Measurements from ENCODE around the gene FOXC1.

FOXC1 gene

DNA sequence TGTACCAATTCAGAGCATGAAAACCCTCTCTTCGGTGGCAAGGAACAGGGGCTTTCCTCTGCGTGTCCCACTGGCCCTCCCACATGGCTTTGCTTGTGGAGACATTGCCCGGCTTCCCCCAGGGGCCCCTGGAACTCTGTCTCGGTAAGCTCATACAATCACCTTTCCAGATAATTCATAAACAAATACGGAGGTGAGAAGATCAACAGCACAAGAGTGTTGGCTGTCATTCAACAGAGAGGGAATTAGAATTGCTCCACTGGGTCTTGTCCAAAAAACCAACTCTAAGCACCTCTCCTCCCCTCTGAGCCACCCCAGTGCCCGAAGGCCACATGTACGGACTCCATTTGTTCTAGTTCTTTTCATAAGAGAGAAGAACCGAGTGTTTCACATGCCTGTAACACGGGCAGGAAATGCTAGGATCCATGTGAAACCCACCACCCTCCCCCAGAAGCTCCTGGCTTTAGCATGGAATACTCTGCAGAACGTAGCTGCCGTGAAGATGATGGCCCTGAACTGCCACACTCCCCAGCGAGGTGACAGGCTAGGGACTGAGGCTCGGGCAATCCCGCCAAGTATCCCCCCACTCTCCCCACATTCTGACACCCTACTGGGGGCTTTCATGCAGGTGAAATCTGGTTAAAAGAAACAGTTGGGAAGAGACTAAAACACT lies 24.6 kb upstream of the FOXC1 start:
- DNase-seq, result no peak

- DNase-seq, result no peak
These were observed 24.1 kb upstream of the FOXC1 start for GRCh38 chr6:1585669-1586049.

DNA sequence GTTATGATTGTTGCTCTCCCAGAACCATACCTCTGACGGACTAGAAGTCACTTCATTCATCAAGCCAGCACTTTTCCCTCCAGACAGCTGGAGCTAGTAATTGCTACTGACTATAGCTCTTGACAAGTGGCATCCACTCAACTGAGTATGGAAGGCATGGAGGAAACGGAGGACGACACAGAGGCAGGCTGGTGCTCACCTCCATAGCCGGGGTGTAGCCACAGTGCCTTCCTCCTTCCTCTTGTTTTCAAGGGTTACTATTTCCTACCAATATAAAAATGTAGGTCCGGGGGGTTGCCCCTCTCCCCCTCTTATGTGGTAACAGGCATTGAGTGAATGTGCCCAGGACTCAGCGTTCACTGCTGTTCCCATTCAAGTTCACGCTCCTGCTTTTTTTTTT lies 23.5 kb upstream of the FOXC1 start:
- DNase-seq, result no peak

DNA sequence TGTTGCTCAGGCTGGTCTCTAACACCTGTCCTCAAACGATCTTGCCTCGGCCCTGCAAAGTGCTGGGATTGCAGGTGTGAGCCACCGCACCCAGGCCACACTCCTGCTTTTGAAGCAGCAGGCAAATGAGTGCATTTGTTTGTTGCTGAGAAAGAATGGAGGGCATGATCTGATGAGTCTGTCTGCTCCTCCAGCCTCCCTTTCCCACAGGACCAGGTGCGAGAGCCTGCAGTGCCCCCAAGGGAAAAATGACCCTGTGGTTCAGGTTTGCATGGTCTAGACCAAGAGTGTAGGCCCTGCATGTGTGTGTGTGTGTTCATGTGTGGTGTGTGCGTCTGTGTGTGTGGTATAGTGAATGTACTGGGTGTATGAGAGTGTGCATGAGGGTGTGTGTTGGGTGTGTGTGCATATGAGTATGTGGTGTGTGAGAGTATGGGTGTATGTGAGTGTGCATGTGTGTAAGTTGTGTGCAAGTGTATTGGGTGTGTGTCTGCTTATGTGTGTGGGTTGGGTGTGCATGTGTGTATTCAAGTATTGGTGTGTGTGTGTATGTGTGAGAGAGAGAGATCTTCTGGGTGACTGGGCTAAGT lies 22.8 kb upstream of the FOXC1 start:
- no peak for DNase-seq

DNA sequence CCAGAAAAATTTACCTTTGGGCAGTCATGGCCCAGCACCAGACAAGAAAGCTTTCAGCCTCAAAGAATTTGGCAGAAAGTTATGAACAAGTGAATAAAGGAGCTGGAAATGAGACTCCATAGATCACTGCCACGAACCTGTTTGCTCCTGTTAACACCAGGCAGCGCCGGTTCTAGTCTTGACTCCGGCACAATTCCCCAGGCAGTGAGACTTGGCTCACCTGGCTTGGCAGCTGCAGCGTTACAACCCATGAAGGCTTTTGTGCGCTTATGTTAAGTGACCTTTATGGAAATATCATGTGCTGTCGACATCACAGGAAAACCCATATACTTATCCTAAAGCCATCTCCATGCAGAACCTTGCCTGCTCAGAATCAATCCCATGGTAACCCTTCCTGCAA lies 22.2 kb upstream of the FOXC1 start:
- DNase-seq, result no peak

GRCh38 chr6:1587977-1588376 lies 21.7 kb upstream of the FOXC1 start:
- no peak for DNase-seq

DNA sequence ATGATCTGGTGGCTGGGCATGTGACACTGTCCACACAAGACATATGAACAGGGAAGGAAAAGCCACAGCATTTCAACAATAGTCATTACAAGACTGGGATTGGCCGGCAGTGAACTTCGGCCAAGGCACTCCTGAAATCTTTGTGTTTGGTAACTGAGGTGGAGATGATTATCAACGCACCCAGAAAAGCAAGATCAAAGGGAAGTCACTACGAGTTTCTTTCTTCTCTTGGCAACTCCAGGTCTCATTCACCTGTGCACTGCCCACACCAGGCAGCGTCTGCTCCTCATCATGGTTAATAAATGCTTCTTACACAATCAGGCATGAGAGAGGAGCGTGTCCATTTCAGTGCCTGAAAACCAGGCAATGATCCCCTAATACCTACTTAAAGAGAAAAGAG lies 20.5 kb upstream of the FOXC1 start:
- no peak for DNase-seq

DNA sequence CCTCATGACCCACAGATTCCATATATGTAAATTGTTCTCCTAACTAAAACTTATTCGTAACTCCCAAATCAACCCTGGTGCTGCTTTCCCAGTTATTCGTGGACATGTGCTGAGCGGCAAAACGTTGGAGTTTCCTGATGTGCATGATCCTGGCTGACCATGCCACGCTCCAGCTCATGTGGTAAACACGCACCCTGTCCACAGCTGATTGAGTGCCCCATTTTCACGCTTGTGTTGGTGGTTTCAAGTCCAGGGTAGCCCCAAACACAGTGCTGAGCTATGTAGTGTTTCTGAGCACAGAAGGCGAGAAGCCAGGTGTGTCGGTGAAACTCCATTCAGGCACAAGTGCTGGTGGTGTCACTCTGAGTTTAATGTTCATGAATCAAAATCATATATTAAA lies 19.1 kb upstream of the FOXC1 start:
- DNase-seq, result no peak

DNA sequence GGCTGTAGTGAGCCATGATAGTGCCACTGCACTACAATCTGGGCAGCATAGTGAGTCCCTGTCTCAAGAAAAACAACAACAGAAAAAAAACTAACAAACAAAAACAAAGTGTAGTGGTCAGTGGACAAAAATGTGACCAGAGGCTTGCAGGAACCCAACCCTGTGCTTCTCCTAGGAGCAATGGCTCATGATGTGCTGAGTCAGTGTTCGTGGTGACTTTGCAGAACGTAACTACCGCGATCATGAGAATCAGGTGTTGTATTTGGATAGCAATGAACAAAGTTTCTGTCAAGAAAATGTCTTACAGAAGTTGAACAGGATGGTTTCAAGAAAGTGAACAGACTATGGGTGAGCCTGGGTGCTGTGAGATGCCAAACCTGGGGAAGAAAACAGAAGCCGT lies 18.5 kb upstream of the FOXC1 start:
- DNase-seq, result no peak

DNA sequence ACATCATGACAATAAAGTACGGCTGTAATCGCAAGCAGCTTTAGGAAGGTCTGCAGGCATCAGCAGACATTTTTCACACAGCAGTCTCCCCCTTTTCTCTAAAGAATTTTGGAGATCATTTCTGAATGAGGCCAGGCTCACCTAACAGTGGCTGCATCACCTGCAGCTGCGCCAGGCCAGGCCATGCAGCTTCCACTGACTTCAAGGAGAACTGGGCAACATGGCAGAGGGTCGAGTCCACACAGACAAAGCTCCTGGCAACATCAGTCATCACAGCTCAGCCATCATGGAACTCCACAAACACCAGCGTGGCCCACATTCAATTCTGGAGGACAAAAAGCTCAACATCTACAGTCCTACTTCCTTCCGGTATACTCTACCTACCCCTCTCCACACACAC lies 17.8 kb upstream of the FOXC1 start:
- DNase-seq, result no peak

GRCh38 chr6:1592852-1593251 lies 16.9 kb upstream of the FOXC1 start:
- no peak for DNase-seq

- DNase-seq, result no peak
These were observed 16.3 kb upstream of the FOXC1 start for GRCh38 chr6:1593286-1593957.

DNA sequence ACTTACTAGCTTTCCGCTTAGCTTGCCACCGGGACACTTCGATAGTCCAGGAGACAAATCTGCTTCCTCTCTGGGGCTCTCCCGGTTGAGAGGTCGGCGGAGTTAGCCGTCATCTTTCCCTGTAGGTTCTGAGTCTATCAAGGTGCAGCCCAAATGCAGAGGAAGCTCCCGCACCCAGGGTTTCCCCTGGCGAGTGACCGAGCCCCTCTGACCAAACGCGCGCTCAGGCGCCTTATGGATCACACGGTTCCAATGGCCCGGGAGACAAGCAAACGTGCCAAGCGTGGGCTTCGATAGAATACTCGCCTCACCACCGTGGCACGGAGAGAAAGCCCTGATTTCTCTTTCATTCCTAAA lies 15.8 kb upstream of the FOXC1 start:
- DNase-seq, result no peak

- no peak for DNase-seq
These were observed 15.1 kb upstream of the FOXC1 start for GRCh38 chr6:1594445-1595200.

DNA sequence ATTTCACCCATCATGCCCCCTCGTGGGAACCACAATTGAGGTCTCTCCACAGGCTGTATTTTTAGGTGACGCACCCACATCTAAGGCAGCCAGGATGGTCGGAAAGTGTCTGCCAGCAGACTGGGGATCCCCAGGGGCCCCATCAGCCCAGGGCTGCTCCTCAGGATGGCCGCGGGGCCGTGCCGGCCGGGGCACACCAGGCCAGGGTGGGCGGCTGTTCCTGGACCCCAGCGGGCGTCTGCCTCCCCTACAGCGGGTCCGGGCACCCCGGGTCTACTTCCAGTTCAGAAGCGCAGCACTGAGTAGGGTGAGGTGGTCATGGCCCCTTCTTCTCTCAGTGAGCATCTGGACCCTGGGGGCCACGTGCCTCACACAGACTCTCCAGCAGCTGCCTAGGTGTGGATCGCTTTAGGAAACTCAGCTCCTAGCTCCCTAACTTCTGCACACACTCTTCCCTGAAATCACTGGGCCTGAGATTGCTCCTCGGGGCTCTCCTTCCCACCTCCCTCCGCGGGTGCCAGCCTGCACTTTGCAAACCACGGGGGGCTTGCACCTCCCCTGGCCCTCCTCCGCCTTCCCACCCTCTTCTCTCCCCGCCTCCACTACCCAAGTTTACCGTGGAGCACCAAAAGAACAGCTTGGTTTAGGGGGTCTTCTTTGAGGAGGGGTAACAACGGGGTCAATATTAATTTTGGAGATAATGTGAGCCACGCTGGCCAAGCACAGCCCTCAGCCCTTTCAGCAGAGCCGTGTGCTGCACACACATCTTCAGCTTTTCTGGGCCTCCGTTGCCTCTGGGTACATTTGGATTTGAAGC lies 14.2 kb upstream of the FOXC1 start:
- no peak for DNase-seq

DNA sequence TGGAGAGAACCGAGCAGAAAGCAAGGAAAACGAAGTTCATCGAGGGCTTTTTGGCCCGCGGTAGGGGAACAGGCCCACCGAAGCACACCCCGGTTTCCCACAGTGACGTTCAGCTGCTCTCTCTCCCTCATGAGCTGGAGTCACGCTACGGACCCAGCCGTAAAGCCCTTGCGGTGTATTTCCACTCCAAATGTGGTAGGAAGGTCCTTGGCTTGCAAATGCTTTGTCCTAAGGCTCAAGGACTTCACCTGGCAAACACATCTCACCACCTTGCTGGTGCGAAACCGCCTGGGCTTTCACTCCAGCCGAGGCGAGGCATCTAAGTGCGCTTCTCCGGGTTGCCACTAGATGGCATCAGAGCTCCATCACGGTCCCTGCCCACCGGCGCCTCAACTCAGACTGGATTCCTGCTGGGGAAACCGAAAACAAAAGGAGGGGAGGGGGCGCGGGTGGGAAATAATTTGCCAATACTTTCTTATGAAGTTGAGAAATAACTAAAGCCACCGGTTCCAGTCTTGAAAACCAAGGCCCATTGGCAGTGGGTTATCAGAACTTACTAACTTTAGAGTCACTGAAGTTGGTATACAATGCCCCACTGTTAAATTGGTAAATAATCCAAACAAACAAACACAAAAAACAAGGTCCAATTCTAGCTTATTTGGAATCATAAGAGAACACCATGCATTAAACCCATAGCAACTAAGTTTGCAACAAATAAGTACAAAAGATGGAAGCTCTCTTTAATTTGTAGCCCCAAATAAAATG lies 13.4 kb upstream of the FOXC1 start:
- peak; percentile 68 to 78 for DNase-seq

DNA sequence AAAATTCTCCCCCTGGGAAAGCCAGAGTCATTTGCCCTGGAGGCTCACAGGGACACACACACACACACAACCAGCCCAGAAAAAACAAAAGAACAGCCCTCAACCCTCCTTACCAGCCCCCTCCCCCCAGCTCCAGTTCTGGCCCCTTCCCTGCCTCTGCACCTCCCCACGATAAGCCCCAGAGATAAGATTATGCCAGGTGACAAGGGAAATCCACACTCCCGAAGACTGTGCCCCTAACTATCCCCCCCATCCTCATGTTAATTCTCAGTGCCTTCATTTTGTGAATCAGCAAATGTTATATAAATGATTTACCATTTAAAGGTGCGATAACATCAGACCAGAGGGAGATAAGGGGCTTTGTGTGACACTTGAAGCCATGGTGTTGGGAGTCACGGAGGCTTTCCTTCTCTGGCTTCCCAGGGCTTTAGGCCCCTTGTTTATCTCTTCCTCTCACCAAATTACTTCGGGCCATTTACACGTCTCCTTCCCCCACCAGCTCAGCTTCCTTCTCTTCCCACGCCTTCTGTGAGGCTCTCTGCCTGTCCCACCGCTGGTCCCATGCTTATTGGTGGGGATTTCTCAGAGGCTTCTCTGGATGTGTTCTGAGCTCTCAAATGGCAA lies 12.5 kb upstream of the FOXC1 start:
- no peak for DNase-seq

- no peak for DNase-seq
These were observed 11.8 kb upstream of the FOXC1 start for GRCh38 chr6:1597924-1598323.

DNA sequence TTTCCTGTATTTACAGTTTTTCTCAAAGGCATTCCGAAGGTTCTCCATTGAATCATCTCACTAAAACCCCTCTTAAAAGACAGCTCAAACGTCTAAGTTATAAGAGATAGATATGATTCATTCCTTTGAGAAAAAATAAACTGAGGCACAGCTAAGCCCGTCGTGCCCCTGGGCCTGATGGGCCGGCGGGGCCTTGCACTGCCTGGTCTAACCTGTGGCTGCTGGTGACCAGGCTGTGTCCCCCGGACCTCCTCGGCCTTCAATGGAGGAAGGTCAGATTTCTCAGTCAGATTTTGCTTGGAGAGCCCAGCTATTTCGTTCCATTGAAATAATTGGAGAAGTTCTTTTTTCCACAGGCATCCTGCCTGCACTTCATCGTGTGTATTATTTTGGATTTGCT lies 11.3 kb upstream of the FOXC1 start:
- DNase-seq, result no peak

DNA sequence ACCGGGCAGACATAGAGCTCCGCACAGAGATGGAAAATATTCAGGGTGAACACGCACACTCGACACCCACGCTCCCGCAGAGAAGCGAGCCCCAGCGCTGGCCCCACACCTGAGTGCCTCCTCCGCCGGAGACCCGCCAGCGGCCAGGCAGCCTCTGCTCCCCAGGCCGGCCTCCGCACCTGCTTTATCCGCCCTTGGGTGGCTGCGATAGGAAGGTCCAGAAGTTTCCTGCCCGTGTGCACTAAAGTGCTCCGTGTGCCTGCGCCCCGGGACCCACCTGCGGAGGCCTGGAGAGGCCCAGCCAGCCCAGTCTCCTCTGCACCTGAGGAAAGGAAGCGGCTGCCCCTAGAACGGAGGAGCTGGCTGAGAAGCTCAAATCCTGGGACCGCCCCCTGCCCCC lies 10.8 kb upstream of the FOXC1 start:
- DNase-seq, result no peak

GRCh38 chr6:1599469-1599868 lies 10.2 kb upstream of the FOXC1 start:
- no peak for DNase-seq
